Measurements from ENCODE around the gene LMBR1L. TPM values are rescaled to one million over a fixed set of nuclear protein-coding genes. Genes with fewer than 3 reads are reported as not detected.

Gene LMBR1L
- polyA plus RNA-seq, 3 donors: 22.0 to 104 (median 25.9) TPM

DNA sequence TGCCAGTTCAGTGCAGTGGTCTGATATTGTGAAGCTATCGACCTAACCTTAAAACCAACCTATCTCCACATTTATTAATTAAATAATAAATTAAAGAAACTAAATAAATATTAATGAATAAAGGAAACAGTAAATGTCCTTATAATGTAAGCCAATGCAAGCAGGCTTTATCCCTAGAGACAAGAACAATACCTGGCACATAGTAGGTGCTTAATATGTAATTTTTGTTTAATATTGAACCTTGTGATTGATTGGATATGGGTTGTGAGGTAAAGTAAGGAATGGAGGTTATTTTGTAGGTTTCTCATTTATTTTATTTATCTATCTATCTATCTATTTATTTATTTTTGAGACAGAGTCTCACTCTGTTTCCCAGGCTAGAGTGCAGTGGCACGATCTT lies 28.4 kb upstream of the LMBR1L start:
- TF ChIP-seq, protein P1, sequence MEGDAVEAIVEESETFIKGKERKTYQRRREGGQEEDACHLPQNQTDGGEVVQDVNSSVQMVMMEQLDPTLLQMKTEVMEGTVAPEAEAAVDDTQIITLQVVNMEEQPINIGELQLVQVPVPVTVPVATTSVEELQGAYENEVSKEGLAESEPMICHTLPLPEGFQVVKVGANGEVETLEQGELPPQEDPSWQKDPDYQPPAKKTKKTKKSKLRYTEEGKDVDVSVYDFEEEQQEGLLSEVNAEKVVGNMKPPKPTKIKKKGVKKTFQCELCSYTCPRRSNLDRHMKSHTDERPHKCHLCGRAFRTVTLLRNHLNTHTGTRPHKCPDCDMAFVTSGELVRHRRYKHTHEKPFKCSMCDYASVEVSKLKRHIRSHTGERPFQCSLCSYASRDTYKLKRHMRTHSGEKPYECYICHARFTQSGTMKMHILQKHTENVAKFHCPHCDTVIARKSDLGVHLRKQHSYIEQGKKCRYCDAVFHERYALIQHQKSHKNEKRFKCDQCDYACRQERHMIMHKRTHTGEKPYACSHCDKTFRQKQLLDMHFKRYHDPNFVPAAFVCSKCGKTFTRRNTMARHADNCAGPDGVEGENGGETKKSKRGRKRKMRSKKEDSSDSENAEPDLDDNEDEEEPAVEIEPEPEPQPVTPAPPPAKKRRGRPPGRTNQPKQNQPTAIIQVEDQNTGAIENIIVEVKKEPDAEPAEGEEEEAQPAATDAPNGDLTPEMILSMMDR (IDR thresholded peaks at IDR 0.05): no peak
- Histone ChIP-seq H2AFZ (ENCODE audit: insufficient read depth, low read depth, low read length, poor library complexity, severe bottlenecking) (no peak overlapping the region), H3K9me3 (replicated peaks in 1 of 2; ENCODE audit: control insufficient read depth in 1 of 2, insufficient read depth in 1 of 2, low read length in 2 of 2) (no peaks in the 10 kb centered on the region), H3K4me2 (replicated peaks; ENCODE audit: extremely low read depth, low read length, poor library complexity, severe bottlenecking) (no peak overlapping the region), H3K4me3 (replicated peaks in 1 of 3; ENCODE audit: low read depth in 2 of 3, low read length in 3 of 3) (no peak overlapping the region), H3K27ac (ENCODE audit: low read depth in 1 of 2, low read length in 2 of 2) (no peak overlapping the region), H3K36me3 (replicated peaks in 1 of 2; ENCODE audit: control insufficient read depth in 1 of 2, insufficient read depth in 2 of 2, low read length in 2 of 2) (no peaks in the 10 kb centered on the region), H3K79me2 (ENCODE audit: insufficient read depth, low read length) (no peaks in the 10 kb centered on the region), H3K4me1 (ENCODE audit: control insufficient read depth in 1 of 2, insufficient read depth in 2 of 2, low read length in 2 of 2) (no peaks in the 10 kb centered on the region), H3K9ac (ENCODE audit: insufficient read depth, low read length, poor library complexity, severe bottlenecking) (no peak overlapping the region), H3K27me3 (ENCODE audit: control insufficient read depth in 2 of 2, insufficient read depth in 2 of 2, low read length in 2 of 2) (no peaks in the 10 kb centered on the region), H4K20me1 (ENCODE audit: insufficient read depth, low read length) (no peaks in the 10 kb centered on the region)
- no peak overlapping the region for H3K27ac Mint-ChIP-seq
- H3K27me3 Mint-ChIP-seq (ENCODE audit: low read depth in 3 of 3): no peaks in the 10 kb centered on the region
- H3K9me3 Mint-ChIP-seq: no peaks in the 10 kb centered on the region
- intact Hi-C loops (cut with micrococcal nuclease): loop anchor here in 1 of 2 donors (10.0 kb wide), 1 partner anchor 96 kb away; no protein-coding TSS in a partner anchor
- no peak for DNase-seq
- H3K4me1 Mint-ChIP-seq: peaks cover under 1% of the 10 kb centered on the region
- H3K36me3 Mint-ChIP-seq: peaks cover 6 to 26% of the 10 kb centered on the region in 2 donors
- no peak overlapping the region for H3K4me3 Mint-ChIP-seq
- WGBS (ENCODE audit: insufficient coverage): 100% methylated on average over 1 of the region's 2 CpGs

DNA sequence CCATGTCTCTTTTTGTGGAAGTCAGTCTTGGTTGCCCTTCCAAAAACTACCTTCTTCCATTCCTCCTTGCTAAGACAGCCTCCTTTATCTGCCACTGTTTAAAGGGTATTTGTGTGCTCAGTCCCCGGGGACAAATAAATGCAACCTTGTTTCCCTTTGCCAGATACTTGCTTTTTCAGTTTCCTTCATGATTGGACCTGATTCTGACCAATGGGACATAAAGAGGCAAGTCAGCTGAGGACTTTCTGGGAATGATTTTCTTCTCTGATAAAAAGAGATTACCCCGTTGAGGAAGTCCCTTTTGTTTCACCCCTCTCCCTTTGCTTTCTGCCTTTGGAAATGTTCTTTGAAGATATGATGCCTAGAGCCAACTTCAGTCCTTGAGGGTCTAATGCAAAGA lies 27.9 kb upstream of the LMBR1L start:
- no peaks in the 10 kb centered on the region for H3K9me3 Mint-ChIP-seq
- H3K27me3 Mint-ChIP-seq (ENCODE audit: low read depth in 3 of 3): no peaks in the 10 kb centered on the region
- H3K4me2 ChIP-seq (replicated peaks; ENCODE audit: extremely low read depth, low read length, poor library complexity, severe bottlenecking): no peak overlapping the region
- H2AFZ ChIP-seq (ENCODE audit: insufficient read depth, low read depth, low read length, poor library complexity, severe bottlenecking): no peak overlapping the region
- peaks cover 0 to 2% of the 10 kb centered on the region in 2 donors for H3K4me1 ChIP-seq (ENCODE audit: control insufficient read depth in 1 of 2, insufficient read depth in 2 of 2, low read length in 2 of 2)
- no peaks in the 10 kb centered on the region for H3K79me2 ChIP-seq (ENCODE audit: insufficient read depth, low read length)
- H3K27me3 ChIP-seq (ENCODE audit: control insufficient read depth in 2 of 2, insufficient read depth in 2 of 2, low read length in 2 of 2): no peaks in the 10 kb centered on the region
- no peak overlapping the region for H3K4me3 Mint-ChIP-seq
- no peak for DNase-seq
- WGBS (ENCODE audit: insufficient coverage): 80% methylated on average over 1 of the region's 2 CpGs
- no peak overlapping the region for H3K4me3 ChIP-seq (replicated peaks in 1 of 3; ENCODE audit: low read depth in 2 of 3, low read length in 3 of 3)
- no peak overlapping the region for H3K27ac Mint-ChIP-seq
- H3K36me3 ChIP-seq (replicated peaks in 1 of 2; ENCODE audit: control insufficient read depth in 1 of 2, insufficient read depth in 2 of 2, low read length in 2 of 2): no peaks in the 10 kb centered on the region
- no peak overlapping the region for H3K9ac ChIP-seq (ENCODE audit: insufficient read depth, low read length, poor library complexity, severe bottlenecking)
- TF ChIP-seq, protein P1 (IDR thresholded peaks at IDR 0.05): no peak
- no peaks in the 10 kb centered on the region for H4K20me1 ChIP-seq (ENCODE audit: insufficient read depth, low read length)
- H3K9me3 ChIP-seq (replicated peaks in 1 of 2; ENCODE audit: control insufficient read depth in 1 of 2, insufficient read depth in 1 of 2, low read length in 2 of 2): no peaks in the 10 kb centered on the region
- peaks cover 6 to 26% of the 10 kb centered on the region in 2 donors for H3K36me3 Mint-ChIP-seq
- intact Hi-C loops (cut with micrococcal nuclease): loop anchor here in 1 of 2 donors (10.0 kb wide), 1 partner anchor 96 kb away; no protein-coding TSS in a partner anchor
- peaks cover 5% of the 10 kb centered on the region for H3K4me1 Mint-ChIP-seq
- no peak overlapping the region for H3K27ac ChIP-seq (ENCODE audit: low read depth in 1 of 2, low read length in 2 of 2)
